K562 (cell line): ENCODE measurements around the gene SVIL. TPM values are rescaled to one million over a fixed set of nuclear protein-coding genes. Genes with fewer than 3 reads are reported as not detected.

Experiments used
- ATAC-seq: fragments of 200-7000 bp; cut with Tn5 transposase; 3 replicates; pipeline ENCODE4 v1.9.1; 2020; ENCODE audit warnings: moderate library complexity
- BruUV-seq: library from RNA; stranded (reverse); fragments of 400-500 nt; replicated peaks from 2 replicates; lab custom pipeline; 2021; lab: Mats Ljungman, UMichigan
- CTCF ChIA-PET: fragments of 300-600 bp; formaldehyde crosslinking; extraction: SDS; loops from one replicate; lab custom pipeline; 2021; ENCODE audit warnings: low intra/inter-chr PET ratio; lab: Yijun Ruan, JAX
- POLR2A ChIA-PET: fragments of 300-600, 350-650 bp; sonication (Branson Sonifier 250); formaldehyde crosslinking; extraction: SDS; loops from one replicate; lab custom pipeline; 2021; ENCODE audit warnings: antibody characterized with exemption, inconsistent platforms; lab: Yijun Ruan, JAX
- DNase-seq, 4 experiments: peaks; one replicate each; pipeline versions ENCODE4 v3.0.0 to v3.0.0-alpha.2; 2011 to 2018; ENCODE audit warnings: low spot score in 3 of 4, mixed read lengths in 3 of 4; ENCODE audit errors: extremely low read depth in 1 of 4
- FAIRE-seq: peaks from 2 replicates; lab custom pipeline; 2011; peaks lifted over from hg19 to GRCh38; lab: Jason Lieb, UNC
- H2AFZ ChIP-seq: 2 replicates; pipeline ENCODE4 v1.6.0; 2011; ENCODE audit warnings: low read depth, low read length, control low read depth, inconsistent platforms
- H3K27ac ChIP-seq: fragments of 200-600 bp; 3 replicates; pipeline ENCODE4 v1.8.0; 2011; ENCODE audit warnings: low read depth, mild to moderate bottlenecking, control low read depth, inconsistent platforms, low read length, moderate library complexity, mixed read lengths; ENCODE audit errors: extremely low read depth
- H3K27me3 ChIP-seq, 2 experiments: fragments of 300-600 bp in 1 of 2; 2 replicates in 1 of 2; 3 replicates in 1 of 2; pipeline versions ENCODE4 v1.6.0 to v1.8.0; 2011; ENCODE audit warnings: inconsistent platforms in 2 of 2, low read length in 2 of 2, mild to moderate bottlenecking in 1 of 2, mixed read lengths in 1 of 2, moderate library complexity in 1 of 2; ENCODE audit not compliant: control insufficient read depth in 2 of 2, insufficient read depth in 2 of 2
- H3K36me3 ChIP-seq: fragments of 300-600 bp; 3 replicates; pipeline ENCODE4 v1.8.0; 2011; ENCODE audit warnings: mild to moderate bottlenecking, low read length, inconsistent platforms; ENCODE audit not compliant: control insufficient read depth, insufficient read depth
- H3K4me1 ChIP-seq, 2 experiments: fragments of 200-600 bp in 1 of 2; replicated peaks in 1 of 2; 2 replicates in 1 of 2; 3 replicates in 1 of 2; pipeline versions ENCODE4 v1.5.1 to v1.8.0; 2011; ENCODE audit warnings: inconsistent platforms in 2 of 2, low read length in 2 of 2, mild to moderate bottlenecking in 1 of 2, mixed read lengths in 1 of 2, moderate library complexity in 1 of 2; ENCODE audit not compliant: control insufficient read depth in 2 of 2, insufficient read depth in 2 of 2
- H3K4me2 ChIP-seq: 2 replicates; pipeline ENCODE4 v1.6.1; 2011; ENCODE audit warnings: low read length, control low read depth, inconsistent platforms, mixed read lengths; ENCODE audit not compliant: insufficient read depth
- H3K4me3 ChIP-seq: fragments of 200-600 bp; sonication (generic), shearing (Covaris generic); 2 replicates; pipeline ENCODE4 v1.5.1; 2016; ENCODE audit warnings: control low read depth, inconsistent platforms
- H3K79me2 ChIP-seq: fragments of 200-600 bp; 3 replicates; pipeline ENCODE4 v1.8.0; 2011; ENCODE audit warnings: low read length, inconsistent platforms; ENCODE audit not compliant: control insufficient read depth, insufficient read depth
- H3K9ac ChIP-seq, 2 experiments: 2 replicates each; pipeline versions ENCODE4 v1.6.0 to v1.6.1; 2011; ENCODE audit warnings: low read depth in 2 of 2, low read length in 2 of 2, control low read depth in 1 of 2, inconsistent platforms in 1 of 2, mild to moderate bottlenecking in 1 of 2, mixed read lengths in 1 of 2; ENCODE audit not compliant: insufficient read depth in 1 of 2
- H3K9me1 ChIP-seq: one replicate; pipeline ENCODE4 v1.6.0; 2011; ENCODE audit warnings: inconsistent platforms, mild to moderate bottlenecking, low read length, moderate library complexity; ENCODE audit not compliant: control insufficient read depth, insufficient read depth
- H3K9me3 ChIP-seq: replicated peaks from 2 replicates; pipeline ENCODE4 v1.5.1; 2011; ENCODE audit warnings: low read depth, low read length, inconsistent platforms; ENCODE audit not compliant: control insufficient read depth, insufficient read depth
- H4K20me1 ChIP-seq: replicated peaks from 2 replicates; pipeline ENCODE4 v1.6.1; 2011; ENCODE audit warnings: low read length, inconsistent platforms, mixed read lengths; ENCODE audit not compliant: control insufficient read depth, insufficient read depth
- ADNP ChIP-seq: fragments of 200-800 bp; sonication (Bioruptor generic); IDR thresholded peaks from 2 replicates; pipeline ENCODE4 v1.6.1; 2016; ENCODE audit warnings: missing genetic modification characterization, missing compliant biosample characterization
- CBFA2T2 ChIP-seq: fragments of 450-650 bp; conservative IDR thresholded peaks from 2 replicates; pipeline ENCODE4 v1.6.1; 2017; ENCODE audit warnings: mild to moderate bottlenecking
- FOXA1 ChIP-seq: fragments of 450-650 bp; IDR thresholded peaks from 2 replicates; pipeline ENCODE4 v1.6.1; 2016; ENCODE audit warnings: mild to moderate bottlenecking, borderline replicate concordance
- MBD1 ChIP-seq: fragments of 250-450 bp; sonication (Bioruptor Pico); IDR thresholded peaks from 2 replicates; pipeline ENCODE4 v1.8.0; 2022; ENCODE audit warnings: inconsistent platforms
- POLR3G ChIP-seq: IDR thresholded peaks from 2 replicates; pipeline ENCODE4 v1.6.1; 2011; ENCODE audit not compliant: insufficient read length, insufficient replicate concordance; ENCODE audit errors: extremely low read depth
- PTRF ChIP-seq: fragments of 450-650 bp; IDR thresholded peaks from 2 replicates; pipeline ENCODE4 v1.6.1; 2016; ENCODE audit warnings: mild to moderate bottlenecking, missing genetic modification characterization, missing compliant biosample characterization
- THRAP3 ChIP-seq: fragments of 450-650 bp; IDR thresholded peaks from 2 replicates; pipeline ENCODE4 v1.6.1; 2016; ENCODE audit warnings: mild to moderate bottlenecking, inconsistent platforms, borderline replicate concordance
- U2AF1 ChIP-seq: fragments of 200-400 bp; formaldehyde crosslinking; optimal IDR thresholded peaks from 2 replicates; pipeline ENCODE3; 2017; ENCODE audit warnings: mild to moderate bottlenecking, low read depth, low read length, moderate library complexity
- ZHX1 ChIP-seq: fragments of 150-350 bp; conservative IDR thresholded peaks from 2 replicates; pipeline ENCODE4 v1.6.1; 2014; ENCODE audit warnings: low read length
- WGBS: fragments of 100-300 bp; shearing (Covaris generic); methylation state at CpG from one replicate; pipeline ENCODE4 v1.1.6; 2016; ENCODE audit warnings: low coverage, mixed read lengths; ENCODE audit not compliant: insufficient coverage; ENCODE audit errors: missing lambda C conversion rate; 5-methylcytosine and 5-hydroxymethylcytosine counted together
- in situ Hi-C: fragments of 300-500 bp; cut with MboI; formaldehyde crosslinking; loops from 4 replicates; pipeline ENCODE4 v1.15.0; 2018; ENCODE audit warnings: inconsistent platforms, mixed read lengths
- intact Hi-C: fragments of 100-400 bp; cut with micrococcal nuclease; formaldehyde crosslinking; loops from 2 replicates; pipeline ENCODE4 v1.14.2; 2022
- polyA plus RNA-seq, 8 experiments: library from polyadenylated mRNA; depleted of rRNA in 4 of 8; stranded (reverse) in 5 of 8; unstranded in 3 of 8; fragments of >200 nt; fragmentation: Nextera tagmentation in 2 of 8; fragmentation: Illumina TruSeq in 1 of 8; extraction: Ambion mirVana in 2 of 8; extraction: Trizol in 1 of 8; gene quantifications; 2 replicates each; pipeline versions ENCODE4 v1.2.1 to v1.2.3, GENCODE V29; 2011 to 2014; ENCODE audit warnings: inconsistent platforms in 1 of 8, missing spikeins in 1 of 8
- total RNA-seq, 7 experiments: library from RNA; depleted of rRNA in 6 of 7; stranded (reverse); fragments of >200 nt in 6 of 7; fragmentation: Illumina TruSeq in 2 of 7; extraction: Trizol in 2 of 7; gene quantifications; 2 replicates each; pipeline versions ENCODE4 v1.2.1 to v1.2.3, GENCODE V29; 2011 to 2021; ENCODE audit warnings: low replicate concordance in 1 of 7

SVIL gene
- total and polyA plus RNA-seq, 9 of the 15 experiments (the other 6 are each of a cell fraction or from before 2014, with no cell fraction given), result under 0.01 to 0.18 (median 0.05) TPM; not detected in 3

GRCh38 chr10:29680091-29680490 is 45.3 kb upstream of the SVIL start:
- in situ Hi-C loops (no loop called here), intact Hi-C loops (no loop called here)
- ATAC-seq (no peak), FAIRE-seq (no peak), DNase-seq (no peak)
- no peaks in the 10 kb centered on the region for H3K27me3 ChIP-seq
- 2% methylated on average over 6 of the region's 6 CpGs for WGBS
- H3K9ac ChIP-seq, result no peak overlapping the region
- no peaks in the 10 kb centered on the region for H3K79me2 ChIP-seq
- no peak overlapping the region for H3K27ac ChIP-seq
- ChIA-PET POLR2A (no interaction called here), CTCF (no interaction called here)
- H3K9me3 ChIP-seq, result no peaks in the 10 kb centered on the region
- H3K4me3 ChIP-seq, result no peak overlapping the region
- no peaks in the 10 kb centered on the region for H4K20me1 ChIP-seq
- H3K36me3 ChIP-seq, result no peaks in the 10 kb centered on the region
- TF ChIP-seq ADNP (no peak), MBD1 (CRISPR knock-in tag) (no peak), PTRF (tag) (no peak), FOXA1 (no peak), THRAP3 (no peak), POLR3G (no peak), U2AF1 (no peak), ZHX1 (no peak), CBFA2T2 (no peak)
- TF ChIP-seq, all 486 proteins: peak for 0
- H3K4me2 ChIP-seq, result no peak overlapping the region
- H3K9me1 ChIP-seq, result no peaks in the 10 kb centered on the region
- H3K4me1 ChIP-seq, result no peaks in the 10 kb centered on the region
- no TSS peak for BruUV-seq
- no peak overlapping the region for H2AFZ ChIP-seq
